OCI-LY3 (cell line): ENCODE results near the gene CSNK1A1.

Source experiments
- H2AFZ ChIP-seq: fragments of 200-600, 300-600 bp; shearing (Covaris generic); 2 replicates; pipeline ENCODE4 v1.6.0; 2014; ENCODE audit warnings: antibody characterized with exemption, low read depth, low read length
- H3K27ac ChIP-seq: fragments of 200-600, 300-600 bp; sonication (generic); 2 replicates; pipeline ENCODE4 v1.5.1; 2014; ENCODE audit warnings: mild to moderate bottlenecking, low read length, moderate library complexity, mixed read lengths
- H3K27me3 ChIP-seq: fragments of 200-600, 300-600 bp; sonication (generic); 2 replicates; pipeline ENCODE4 v1.6.1; 2014; ENCODE audit warnings: low read depth, low read length, mixed read lengths
- H3K36me3 ChIP-seq: fragments of 200-600, 300-600 bp; sonication (generic); replicated peaks from 2 replicates; pipeline ENCODE3; 2014; ENCODE audit warnings: low read depth, low read length, mixed read lengths
- H3K4me1 ChIP-seq: fragments of 300-600, 200-600 bp; sonication (generic); 2 replicates; pipeline ENCODE4 v1.6.1; 2014; ENCODE audit warnings: low read length, mixed read lengths
- H3K4me2 ChIP-seq: fragments of 200-600, 300-600 bp; sonication (generic); 2 replicates; pipeline ENCODE4 v1.6.1; 2014; ENCODE audit warnings: low read length, mixed read lengths
- H3K4me3 ChIP-seq: fragments of 300-600, 200-600 bp; sonication (generic); 2 replicates; pipeline ENCODE4 v1.5.1; 2014; ENCODE audit warnings: antibody characterized with exemption, mild to moderate bottlenecking, low read length, moderate library complexity
- H3K79me2 ChIP-seq: fragments of 300-600, 200-600 bp; shearing (Covaris generic); 2 replicates; pipeline ENCODE4 v1.6.1; 2014; ENCODE audit warnings: mild to moderate bottlenecking, low read length, mixed read lengths
- H3K9ac ChIP-seq: fragments of 300-600, 200-600 bp; shearing (Covaris generic); 2 replicates; pipeline ENCODE4 v1.6.0; 2014; ENCODE audit warnings: mild to moderate bottlenecking, low read length, moderate library complexity
- H3K9me3 ChIP-seq: fragments of 200-600, 300-600 bp; shearing (Covaris generic); 2 replicates; pipeline ENCODE4 v1.6.1; 2014; ENCODE audit warnings: low read length, mixed read lengths; ENCODE audit not compliant: insufficient read depth
- H4K20me1 ChIP-seq: fragments of 200-600, 300-600 bp; sonication (generic); 2 replicates; pipeline ENCODE4 v1.6.1; 2016; ENCODE audit warnings: low read length, mixed read lengths; ENCODE audit not compliant: insufficient read depth
- EZH2phosphoT487 ChIP-seq: fragments of 200-600 bp; shearing (Covaris generic); IDR thresholded peaks from 2 replicates; pipeline ENCODE4 v1.6.1; 2018; ENCODE audit warnings: antibody characterized with exemption, mixed run types, low read depth
- TF ChIP-seq, protein P1 (sequence below): fragments of 200-600, 300-600 bp; sonication (generic); IDR thresholded peaks from 2 replicates; pipeline ENCODE4 v1.5.1; 2014; ENCODE audit warnings: antibody characterized with exemption, low read length, low read depth

Gene CSNK1A1

DNA sequence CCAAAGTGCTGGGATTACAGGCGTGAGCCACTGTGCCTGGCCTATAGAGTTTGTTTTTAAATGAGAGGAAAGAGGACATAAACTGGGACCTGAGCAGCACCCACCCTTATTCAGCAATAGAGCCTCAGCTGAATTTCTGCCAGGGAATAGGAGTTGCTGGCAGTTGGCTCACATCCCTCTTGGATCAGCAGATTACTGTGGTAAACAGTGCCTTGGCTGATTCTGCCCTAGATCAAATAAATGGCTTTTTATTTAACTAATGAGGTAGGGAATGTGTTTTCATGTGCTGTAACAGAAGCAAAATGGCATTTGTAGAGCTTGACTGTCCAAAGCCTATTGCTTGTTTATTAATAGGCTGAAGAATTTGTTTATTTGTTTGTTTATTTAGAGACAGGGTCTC is 32.2 kb upstream of the CSNK1A1 start:
- Histone ChIP-seq H3K4me1 (peaks cover 12% of the 10 kb centered on the region; the same call in 1 of the 2 replicates), H3K4me3 (no peak overlapping the region), H3K79me2 (no peaks in the 10 kb centered on the region), H3K27me3 (no peaks in the 10 kb centered on the region; the same call in 1 of the 2 replicates), H3K9me3 (no peaks in the 10 kb centered on the region), H3K36me3 (no peaks in the 10 kb centered on the region), H3K4me2 (no peak overlapping the region), H2AFZ (no peak overlapping the region), H3K9ac (no peak overlapping the region), H4K20me1 (no peaks in the 10 kb centered on the region), H3K27ac (no peak overlapping the region)
- TF ChIP-seq EZH2phosphoT487, result no peak
- TF ChIP-seq, protein P1, sequence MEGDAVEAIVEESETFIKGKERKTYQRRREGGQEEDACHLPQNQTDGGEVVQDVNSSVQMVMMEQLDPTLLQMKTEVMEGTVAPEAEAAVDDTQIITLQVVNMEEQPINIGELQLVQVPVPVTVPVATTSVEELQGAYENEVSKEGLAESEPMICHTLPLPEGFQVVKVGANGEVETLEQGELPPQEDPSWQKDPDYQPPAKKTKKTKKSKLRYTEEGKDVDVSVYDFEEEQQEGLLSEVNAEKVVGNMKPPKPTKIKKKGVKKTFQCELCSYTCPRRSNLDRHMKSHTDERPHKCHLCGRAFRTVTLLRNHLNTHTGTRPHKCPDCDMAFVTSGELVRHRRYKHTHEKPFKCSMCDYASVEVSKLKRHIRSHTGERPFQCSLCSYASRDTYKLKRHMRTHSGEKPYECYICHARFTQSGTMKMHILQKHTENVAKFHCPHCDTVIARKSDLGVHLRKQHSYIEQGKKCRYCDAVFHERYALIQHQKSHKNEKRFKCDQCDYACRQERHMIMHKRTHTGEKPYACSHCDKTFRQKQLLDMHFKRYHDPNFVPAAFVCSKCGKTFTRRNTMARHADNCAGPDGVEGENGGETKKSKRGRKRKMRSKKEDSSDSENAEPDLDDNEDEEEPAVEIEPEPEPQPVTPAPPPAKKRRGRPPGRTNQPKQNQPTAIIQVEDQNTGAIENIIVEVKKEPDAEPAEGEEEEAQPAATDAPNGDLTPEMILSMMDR, result no peak

DNA sequence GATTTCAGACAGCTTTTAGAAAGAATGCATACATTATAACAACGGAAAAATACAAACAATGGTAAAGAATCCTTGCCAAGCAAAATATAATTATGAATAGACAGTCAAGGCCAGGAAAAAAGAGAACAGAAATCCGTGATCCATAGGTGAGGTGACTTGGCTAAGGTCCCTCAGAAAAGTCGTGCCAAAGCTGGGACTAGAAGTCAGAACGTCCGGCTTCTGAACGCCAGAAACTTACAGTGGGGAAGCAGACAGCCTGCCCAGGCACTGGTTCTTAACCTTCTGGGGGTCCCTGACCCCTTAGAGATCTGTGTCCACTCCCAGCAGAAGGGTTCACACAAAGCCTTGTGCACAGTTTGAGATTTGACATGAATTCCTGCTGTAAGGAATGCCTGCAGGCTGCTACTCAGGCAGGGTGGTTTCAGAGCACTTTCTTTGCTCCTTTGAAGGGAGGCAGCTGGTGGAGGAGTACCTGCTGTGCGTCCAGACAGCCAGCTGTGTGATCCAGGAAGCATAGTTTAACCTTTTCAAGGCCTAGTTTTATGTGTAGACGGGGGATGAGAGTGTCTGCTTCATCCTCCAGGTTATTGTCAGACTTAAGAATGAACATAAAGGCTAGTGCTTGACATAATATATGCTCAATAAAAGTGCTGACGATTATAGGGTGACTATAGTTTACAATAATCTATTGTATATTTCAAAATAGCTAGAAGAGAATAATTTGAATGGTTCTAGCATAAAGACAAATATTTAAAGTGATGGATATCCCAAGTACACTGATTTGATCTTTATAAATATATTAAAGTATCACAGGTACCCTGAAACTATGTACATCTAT is 30.9 kb upstream of the CSNK1A1 start:
- no peak overlapping the region for H2AFZ ChIP-seq

DNA sequence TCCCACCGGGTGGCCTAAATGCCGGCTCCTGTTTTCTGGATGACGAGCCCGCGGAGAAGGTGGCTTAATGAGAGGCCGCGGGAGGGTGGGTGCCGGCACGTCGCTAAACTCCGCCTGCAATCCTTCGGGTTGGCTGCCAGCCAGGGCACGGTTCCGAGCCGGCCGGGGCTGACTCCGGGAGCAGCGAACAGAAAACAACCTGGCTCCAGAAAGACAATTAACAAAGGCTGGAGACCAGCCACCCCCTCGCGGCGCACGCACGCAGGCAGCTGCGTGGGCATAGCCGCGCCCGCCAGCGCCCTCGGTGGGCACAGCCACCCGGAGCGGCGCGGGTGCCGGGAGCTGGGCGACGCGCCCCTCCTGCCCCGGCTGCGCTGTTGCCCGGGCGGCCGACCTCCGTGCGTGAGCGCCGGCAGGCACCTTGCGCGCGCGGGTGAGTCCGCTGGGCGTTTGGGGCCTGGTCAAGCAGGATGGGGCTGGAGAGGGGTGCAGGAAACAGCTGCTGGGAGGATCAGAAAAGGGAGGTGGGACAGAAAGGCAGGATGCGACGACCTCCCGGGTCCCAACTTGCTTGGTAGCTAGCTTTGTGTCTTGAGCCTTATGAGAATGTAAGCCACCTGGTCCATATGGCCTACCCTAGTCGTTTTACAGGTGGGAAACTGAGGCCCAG is 30.1 kb upstream of the CSNK1A1 start, which contains the start of gene ARHGEF37:
TSS of gene ARHGEF37 (plus strand) at position 307 of the 670 bp plus-strand sequence. CDS start 16,272 bp downstream, outside the sequence.
- H3K4me3 ChIP-seq, result peak within 1 kb of the TSS; percentile 72
- no peak within 1 kb of the TSS for H3K27ac ChIP-seq
- H3K36me3 ChIP-seq, result no peaks in the 10 kb centered on the region
- peak within 1 kb of the TSS; percentile 88 for H3K4me2 ChIP-seq
- peak within 1 kb of the TSS; percentile 18 for H2AFZ ChIP-seq
- H3K27me3 ChIP-seq, result no peaks in the 10 kb centered on the region; the same call in 1 of the 2 replicates
- no peaks in the 10 kb centered on the region for H3K9me3 ChIP-seq
- H3K79me2 ChIP-seq, result no peaks in the 10 kb centered on the region
- peak within 1 kb of the TSS; percentile 37; the same call in 1 of the 2 replicates for H3K9ac ChIP-seq
- peaks cover 7% of the 10 kb centered on the region; the same call in 1 of the 2 replicates for H3K4me1 ChIP-seq
- TF ChIP-seq, protein P1, result no peak
- H4K20me1 ChIP-seq, result no peaks in the 10 kb centered on the region

More for the DNA sequence above, 30.9 kb upstream of the CSNK1A1 start:
- Histone ChIP-seq H3K27ac (no peak overlapping the region), H3K9ac (0 out of 2 replicates have a peak overlapping the region, but pooled peaks have one; percentile 37), H3K4me2 (peak overlapping the region; percentile 88), H3K4me1 (peaks cover 11% of the 10 kb centered on the region; the same call in 1 of the 2 replicates), H3K36me3 (no peaks in the 10 kb centered on the region), H3K4me3 (peak overlapping the region; percentile 72), H4K20me1 (no peaks in the 10 kb centered on the region), H3K27me3 (no peaks in the 10 kb centered on the region; the same call in 1 of the 2 replicates), H3K9me3 (no peaks in the 10 kb centered on the region), H3K79me2 (no peaks in the 10 kb centered on the region)
- TF ChIP-seq, protein P1, result no peak
- no peak for TF ChIP-seq EZH2phosphoT487

DNA sequence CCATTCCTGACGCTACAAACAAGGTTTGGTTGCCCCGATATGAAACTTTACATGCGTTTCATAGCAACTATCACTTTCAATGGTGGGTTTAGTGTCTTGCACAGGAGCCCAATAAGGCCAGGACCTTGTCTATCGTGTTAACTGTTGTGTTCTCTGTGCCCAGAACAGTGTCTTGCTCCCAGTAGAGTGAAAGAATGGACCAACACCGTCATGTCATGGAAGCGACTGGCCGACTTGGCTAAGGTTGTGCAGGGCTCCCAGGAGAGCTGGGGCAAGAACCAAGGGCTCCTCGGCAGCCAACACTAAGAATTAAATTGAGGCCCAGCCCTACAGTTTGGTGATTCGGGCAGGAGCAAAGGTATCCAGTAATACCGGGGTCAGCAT is 29.6 kb upstream of the CSNK1A1 start:
- Histone ChIP-seq H2AFZ (peak overlapping the region; percentile 18), H3K4me3 (peak overlapping the region; percentile 72), H3K4me2 (peak overlapping the region; percentile 88), H3K79me2 (no peaks in the 10 kb centered on the region), H3K9ac (peak overlapping the region; percentile 37; the same call in 1 of the 2 replicates), H4K20me1 (no peaks in the 10 kb centered on the region), H3K27ac (no peak overlapping the region), H3K4me1 (peaks cover 7% of the 10 kb centered on the region; the same call in 1 of the 2 replicates), H3K36me3 (no peaks in the 10 kb centered on the region), H3K9me3 (no peaks in the 10 kb centered on the region), H3K27me3 (no peaks in the 10 kb centered on the region; the same call in 1 of the 2 replicates)
- TF ChIP-seq EZH2phosphoT487, result no peak
- TF ChIP-seq, protein P1, result no peak
